BE2C (cell line): ENCODE results near the gene BTBD8.
A peak's percentile ranks its signal among the peaks of the same experiment; 100 is the strongest.

ENCODE experiments used
- DNase-seq: peaks from one replicate; pipeline ENCODE4 v3.0.0-alpha.2; 2020
- H3K27me3 ChIP-seq: fragments of 250-450 bp; sonication (Bioruptor Pico); 2 replicates; pipeline ENCODE4 v1.5.1; 2020; ENCODE audit warnings: mild to moderate bottlenecking
- H3K36me3 ChIP-seq: fragments of 250-450 bp; sonication (Bioruptor Pico); 2 replicates; pipeline ENCODE4 v1.5.1; 2020; ENCODE audit warnings: mild to moderate bottlenecking
- H3K4me1 ChIP-seq: fragments of 250-450 bp; sonication (Bioruptor Pico); 2 replicates; pipeline ENCODE4 v1.5.1; 2020
- H3K4me3 ChIP-seq: 2 replicates; pipeline ENCODE4 v1.5.1; 2011; ENCODE audit warnings: low read depth, low read length
- H3K9me3 ChIP-seq: fragments of 250-450 bp; sonication (Bioruptor Pico); 2 replicates; pipeline ENCODE4 v1.5.1; 2020
- CTCF ChIP-seq: IDR thresholded peaks from 2 replicates; pipeline ENCODE4 v1.5.1; 2012; ENCODE audit warnings: mild to moderate bottlenecking, low read depth, low read length

The BTBD8 gene

GRCh38 chr1:92040971-92041370 is 39.2 kb upstream of the BTBD8 start:
- no peak overlapping the region for H3K4me3 ChIP-seq
- no peak for TF ChIP-seq CTCF
- no peaks in the 10 kb centered on the region for H3K9me3 ChIP-seq
- H3K4me1 ChIP-seq: no peaks in the 10 kb centered on the region
- no peak for DNase-seq
- H3K36me3 ChIP-seq: no peaks in the 10 kb centered on the region
- peaks cover 4% of the 10 kb centered on the region; the same call in 1 of the 2 replicates for H3K27me3 ChIP-seq

GRCh38 chr1:92043621-92044020 is 36.5 kb upstream of the BTBD8 start:
- TF ChIP-seq CTCF: no peak
- Histone ChIP-seq H3K4me1 (no peaks in the 10 kb centered on the region), H3K4me3 (no peak overlapping the region), H3K36me3 (no peaks in the 10 kb centered on the region), H3K9me3 (no peaks in the 10 kb centered on the region), H3K27me3 (no peaks in the 10 kb centered on the region)
- DNase-seq: no peak

GRCh38 chr1:92045766-92046495 is 34.2 kb upstream of the BTBD8 start:
- Histone ChIP-seq H3K27me3 (no peaks in the 10 kb centered on the region), H3K9me3 (no peaks in the 10 kb centered on the region), H3K4me3 (no peak overlapping the region), H3K36me3 (no peaks in the 10 kb centered on the region), H3K4me1 (no peaks in the 10 kb centered on the region)
- no peak for TF ChIP-seq CTCF
- no peak for DNase-seq

GRCh38 chr1:92051948-92052347 is 28.2 kb upstream of the BTBD8 start:
- no peak for TF ChIP-seq CTCF
- no peaks in the 10 kb centered on the region for H3K36me3 ChIP-seq
- no peak for DNase-seq
- no peaks in the 10 kb centered on the region for H3K4me1 ChIP-seq
- H3K9me3 ChIP-seq: no peaks in the 10 kb centered on the region
- no peak overlapping the region for H3K4me3 ChIP-seq
- no peaks in the 10 kb centered on the region for H3K27me3 ChIP-seq

GRCh38 chr1:92065042-92065441 is 15.1 kb upstream of the BTBD8 start:
- no peak for DNase-seq
- Histone ChIP-seq H3K9me3 (no peaks in the 10 kb centered on the region), H3K27me3 (no peaks in the 10 kb centered on the region), H3K36me3 (no peaks in the 10 kb centered on the region), H3K4me3 (no peak overlapping the region), H3K4me1 (no peaks in the 10 kb centered on the region)
- 0 out of 2 replicates have a peak, but pooled peaks have one; percentile 7 for TF ChIP-seq CTCF

- Histone ChIP-seq H3K36me3 (no peaks in the 10 kb centered on the region), H3K4me1 (no peaks in the 10 kb centered on the region), H3K4me3 (no peak overlapping the region), H3K9me3 (no peaks in the 10 kb centered on the region), H3K27me3 (no peaks in the 10 kb centered on the region)
- no peak for DNase-seq
- TF ChIP-seq CTCF: no peak
Observed at GRCh38 chr1:92066321-92066720, 13.8 kb upstream of the BTBD8 start.
